ENCODE data around the gene CLEC3B.

Gene CLEC3B

DNA sequence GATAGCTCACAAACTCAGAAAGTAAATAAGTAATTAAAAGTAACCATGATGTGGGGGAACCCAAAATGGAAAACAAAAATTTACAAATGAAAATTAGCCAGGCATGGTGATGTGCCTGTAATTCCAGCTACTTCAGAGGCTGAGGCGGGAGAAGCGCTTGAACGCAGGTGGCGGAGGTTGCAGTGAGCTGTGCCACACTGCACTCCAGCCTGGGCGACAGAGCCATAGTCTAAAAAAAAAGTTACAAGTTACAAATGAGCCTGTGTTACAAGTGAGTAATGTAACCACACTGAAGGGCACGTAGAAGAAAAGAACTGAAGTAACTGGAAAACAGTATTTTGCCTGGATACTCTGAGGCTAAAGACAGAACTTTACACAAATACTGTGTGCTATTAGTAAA lies 38.8 kb upstream of the CLEC3B start:
- Histone ChIP-seq H4K20me1 (ENCODE audit: low read depth, low read length) (peaks cover 8% of the 10 kb centered on the region; the same call in 1 of the 2 replicates), H3K9ac (ENCODE audit: low read length) (no peak overlapping the region), H3K9me3 (ENCODE audit: insufficient read depth, low read length) (no peaks in the 10 kb centered on the region), H3K36me3 (ENCODE audit: low read length) (no peaks in the 10 kb centered on the region), H3K79me2 (ENCODE audit: insufficient read depth, low read length) (peaks cover 53% of the 10 kb centered on the region), H3K9me2 (replicated peaks; ENCODE audit: insufficient read depth, low read length) (no peaks in the 10 kb centered on the region), H3K4me2 (ENCODE audit: low read depth, low read length, poor library complexity, severe bottlenecking) (no peak overlapping the region), H3F3A (ENCODE audit: insufficient read depth) (peaks cover 6% of the 10 kb centered on the region; the same call in 1 of the 2 replicates), H3K4me3 (ENCODE audit: insufficient read depth, low read length, poor library complexity, severe bottlenecking) (no peak overlapping the region), H2AFZ (ENCODE audit: low read depth, low read length, severe bottlenecking) (no peak overlapping the region), H3K27ac (ENCODE audit: low read depth, low read length) (no peak overlapping the region), H3K27me3 (ENCODE audit: low read length) (no peaks in the 10 kb centered on the region)
- TF ChIP-seq, protein P1, sequence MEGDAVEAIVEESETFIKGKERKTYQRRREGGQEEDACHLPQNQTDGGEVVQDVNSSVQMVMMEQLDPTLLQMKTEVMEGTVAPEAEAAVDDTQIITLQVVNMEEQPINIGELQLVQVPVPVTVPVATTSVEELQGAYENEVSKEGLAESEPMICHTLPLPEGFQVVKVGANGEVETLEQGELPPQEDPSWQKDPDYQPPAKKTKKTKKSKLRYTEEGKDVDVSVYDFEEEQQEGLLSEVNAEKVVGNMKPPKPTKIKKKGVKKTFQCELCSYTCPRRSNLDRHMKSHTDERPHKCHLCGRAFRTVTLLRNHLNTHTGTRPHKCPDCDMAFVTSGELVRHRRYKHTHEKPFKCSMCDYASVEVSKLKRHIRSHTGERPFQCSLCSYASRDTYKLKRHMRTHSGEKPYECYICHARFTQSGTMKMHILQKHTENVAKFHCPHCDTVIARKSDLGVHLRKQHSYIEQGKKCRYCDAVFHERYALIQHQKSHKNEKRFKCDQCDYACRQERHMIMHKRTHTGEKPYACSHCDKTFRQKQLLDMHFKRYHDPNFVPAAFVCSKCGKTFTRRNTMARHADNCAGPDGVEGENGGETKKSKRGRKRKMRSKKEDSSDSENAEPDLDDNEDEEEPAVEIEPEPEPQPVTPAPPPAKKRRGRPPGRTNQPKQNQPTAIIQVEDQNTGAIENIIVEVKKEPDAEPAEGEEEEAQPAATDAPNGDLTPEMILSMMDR (IDR thresholded peaks at IDR 0.05; ENCODE audit: insufficient read depth, low read length, poor library complexity, severe bottlenecking), result no peak
- TF ChIP-seq EZH2phosphoT487 (conservative IDR thresholded peaks at IDR 0.05; ENCODE audit: low read length), result no peak

DNA sequence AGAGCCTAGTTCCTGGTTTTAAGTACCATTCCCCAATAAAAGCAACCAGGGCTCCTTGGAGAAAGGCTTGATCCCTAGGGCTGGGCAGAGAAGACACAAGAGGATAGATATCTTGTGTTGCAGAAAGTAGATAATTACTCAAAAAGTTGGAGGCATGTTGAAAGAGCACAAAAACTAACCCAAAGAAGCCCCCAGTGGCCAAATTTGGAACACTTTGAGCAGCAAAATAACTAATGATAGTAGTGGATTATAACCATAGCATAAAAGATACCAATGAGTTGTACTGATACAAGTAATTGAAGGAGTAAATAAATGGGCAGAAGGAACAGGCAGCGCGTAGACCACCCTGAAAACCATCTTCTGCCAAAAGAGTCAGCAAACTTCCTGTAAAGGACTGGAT lies 38.0 kb upstream of the CLEC3B start:
- H2AFZ ChIP-seq (ENCODE audit: low read depth, low read length, severe bottlenecking), result no peak overlapping the region
- peaks cover 49% of the 10 kb centered on the region for H3K79me2 ChIP-seq (ENCODE audit: insufficient read depth, low read length)
- peaks cover 6% of the 10 kb centered on the region; the same call in 1 of the 2 replicates for H3F3A ChIP-seq (ENCODE audit: insufficient read depth)
- peaks cover 4% of the 10 kb centered on the region; the same call in 1 of the 2 replicates for H4K20me1 ChIP-seq (ENCODE audit: low read depth, low read length)
- H3K9me3 ChIP-seq (ENCODE audit: insufficient read depth, low read length), result no peaks in the 10 kb centered on the region
- TF ChIP-seq EZH2phosphoT487 (conservative IDR thresholded peaks at IDR 0.05; ENCODE audit: low read length), result no peak
- TF ChIP-seq, protein P1 (IDR thresholded peaks at IDR 0.05; ENCODE audit: insufficient read depth, low read length, poor library complexity, severe bottlenecking), result peak; percentile 58
- H3K4me3 ChIP-seq (ENCODE audit: insufficient read depth, low read length, poor library complexity, severe bottlenecking), result no peak overlapping the region
- H3K36me3 ChIP-seq (ENCODE audit: low read length), result no peaks in the 10 kb centered on the region
- no peaks in the 10 kb centered on the region for H3K27me3 ChIP-seq (ENCODE audit: low read length)
- H3K9ac ChIP-seq (ENCODE audit: low read length), result no peak overlapping the region
- H3K9me2 ChIP-seq (replicated peaks; ENCODE audit: insufficient read depth, low read length), result no peaks in the 10 kb centered on the region
- no peak overlapping the region for H3K4me2 ChIP-seq (ENCODE audit: low read depth, low read length, poor library complexity, severe bottlenecking)
- no peak overlapping the region for H3K27ac ChIP-seq (ENCODE audit: low read depth, low read length)

- no peaks in the 10 kb centered on the region for H3K9me3 ChIP-seq (ENCODE audit: insufficient read depth, low read length)
- no peak overlapping the region for H3K4me2 ChIP-seq (ENCODE audit: low read depth, low read length, poor library complexity, severe bottlenecking)
- no peaks in the 10 kb centered on the region for H3K27me3 ChIP-seq (ENCODE audit: low read length)
- no peaks in the 10 kb centered on the region for H3K36me3 ChIP-seq (ENCODE audit: low read length)
- no peak overlapping the region for H3K27ac ChIP-seq (ENCODE audit: low read depth, low read length)
- H3K4me3 ChIP-seq (ENCODE audit: insufficient read depth, low read length, poor library complexity, severe bottlenecking), result no peak overlapping the region
- H3F3A ChIP-seq (ENCODE audit: insufficient read depth), result peaks cover 6% of the 10 kb centered on the region; the same call in 1 of the 2 replicates
- H4K20me1 ChIP-seq (ENCODE audit: low read depth, low read length), result peaks cover 4% of the 10 kb centered on the region; the same call in 1 of the 2 replicates
- H3K9me2 ChIP-seq (replicated peaks; ENCODE audit: insufficient read depth, low read length), result no peaks in the 10 kb centered on the region
- peaks cover 38% of the 10 kb centered on the region for H3K79me2 ChIP-seq (ENCODE audit: insufficient read depth, low read length)
- TF ChIP-seq, protein P1 (IDR thresholded peaks at IDR 0.05; ENCODE audit: insufficient read depth, low read length, poor library complexity, severe bottlenecking), result no peak
- TF ChIP-seq EZH2phosphoT487 (conservative IDR thresholded peaks at IDR 0.05; ENCODE audit: low read length), result no peak
- no peak overlapping the region for H3K9ac ChIP-seq (ENCODE audit: low read length)
- H2AFZ ChIP-seq (ENCODE audit: low read depth, low read length, severe bottlenecking), result no peak overlapping the region
Measured at GRCh38 chr3:44989141-44989540, 37.0 kb upstream of the CLEC3B start.

Data from SU-DHL-6 (cell line).